Activated T-cell treated with anti-CD3 and anti-CD28 coated beads, Interleukin-2, amount 50 U/mL, for 72 hours (primary cell): Measurements from ENCODE around the gene ADORA3. TPM values are rescaled to one million over a fixed set of nuclear protein-coding genes. Genes with fewer than 3 reads are reported as not detected.
A peak's percentile ranks its signal among the peaks of the same experiment; 100 is the strongest.
"Not testable (repeated sequence)": the region's sequence is repeated elsewhere in the genome, so short reads cannot be mapped to it uniquely, and the experiment has no call there.

Experiments used
- ATAC-seq, 2 donors: fragments of 150-1000 bp; cut with Tn5 transposase; replicated peaks in 1 of 2; 2 replicates each; pipeline ENCODE4 v1.10.0; 2021; ENCODE audit warnings: moderate library complexity in 2 of 2, mild to moderate bottlenecking in 1 of 2
- DNase-seq, 2 donors: peaks; one replicate each; pipeline ENCODE4 v3.0.0; 2021 to 2022; ENCODE audit warnings: mixed read lengths in 1 of 2
- H3K27ac Mint-ChIP-seq: one replicate; pipeline ENCODE4 v1.8.0; 2022; ENCODE audit warnings: mild to moderate bottlenecking, moderate library complexity, mixed read lengths
- H3K27me3 Mint-ChIP-seq: one replicate; pipeline ENCODE4 v1.8.0; 2022; ENCODE audit warnings: low read depth, mixed read lengths
- H3K36me3 Mint-ChIP-seq, 2 donors: one replicate each; pipeline ENCODE4 v1.8.0; 2022; ENCODE audit warnings: mixed read lengths in 2 of 2, mild to moderate bottlenecking in 1 of 2; ENCODE audit not compliant: insufficient read depth in 2 of 2
- H3K4me1 Mint-ChIP-seq: one replicate; pipeline ENCODE4 v1.8.0; 2022; ENCODE audit warnings: low read depth, mixed read lengths
- H3K4me3 Mint-ChIP-seq, 2 donors: one replicate each; pipeline ENCODE4 v1.8.0; 2022; ENCODE audit warnings: mild to moderate bottlenecking in 2 of 2, mixed read lengths in 2 of 2, moderate library complexity in 2 of 2
- H3K9me3 Mint-ChIP-seq, 2 donors: one replicate each; pipeline ENCODE4 v1.8.0; 2022; ENCODE audit warnings: mixed read lengths in 2 of 2
- total RNA-seq, 2 donors: library from RNA; stranded (reverse); gene quantifications; one replicate each; pipeline ENCODE4 v1.2.3, GENCODE V29; 2022

Gene ADORA3
- total RNA-seq, result under 1 TPM in 1 of 2 donors, not detected in 1; 0.58 TPM

- H3K27me3 Mint-ChIP-seq, result no peaks in the 10 kb centered on the region
- H3K4me3 Mint-ChIP-seq, result no peak within 1 kb of the TSS
- H3K4me1 Mint-ChIP-seq, result peaks cover 50% of the 10 kb centered on the region
- DNase-seq (no peak), ATAC-seq (no peak)
- H3K9me3 Mint-ChIP-seq, result no peaks in the 10 kb centered on the region
- no peaks in the 10 kb centered on the region for H3K36me3 Mint-ChIP-seq
- no peak within 1 kb of the TSS for H3K27ac Mint-ChIP-seq
Measured at GRCh38 chr1:111503585-111504060, at the start of gene ADORA3, which contains the start of gene TMIGD3. ADORA3 (minus strand) TSS chr1:111503633; CDS start chr1:111503354, 279 bp downstream. TMIGD3 (minus strand) TSS chr1:111503633; CDS start chr1:111503354, 279 bp downstream.

GRCh38 chr1:111553196-111553595 lies 49.8 kb upstream of the ADORA3 start:
- Mint-ChIP-seq H3K4me3 (no peak overlapping the region), H3K9me3 (peaks cover 0 to 3% of the 10 kb centered on the region in 2 donors), H3K4me1 (no peaks in the 10 kb centered on the region), H3K27ac (no peak overlapping the region), H3K36me3 (no peaks in the 10 kb centered on the region), H3K27me3 (no peaks in the 10 kb centered on the region)
- ATAC-seq (no peak), DNase-seq (no peak)

DNA sequence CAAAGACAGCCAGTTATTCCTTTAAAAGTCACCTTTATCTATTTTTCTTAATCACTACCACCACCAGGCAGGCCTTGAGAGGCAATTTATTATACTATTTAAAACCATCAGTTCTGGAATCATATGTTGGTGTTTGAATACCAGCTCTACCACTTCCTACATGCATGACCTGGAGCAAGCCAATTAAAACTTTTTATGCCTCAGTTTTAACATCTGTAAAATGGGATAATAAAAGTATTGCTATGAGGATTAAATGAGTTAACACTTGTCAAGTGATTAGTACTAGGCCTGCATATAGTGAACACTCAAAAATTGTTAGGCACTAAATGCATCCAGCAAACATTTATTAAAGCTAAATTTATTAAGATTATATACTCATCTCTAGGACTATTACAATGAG lies 49.2 kb upstream of the ADORA3 start:
- H3K4me3 Mint-ChIP-seq, result no peak overlapping the region
- H3K27me3 Mint-ChIP-seq, result no peaks in the 10 kb centered on the region
- H3K36me3 Mint-ChIP-seq, result no peaks in the 10 kb centered on the region
- H3K27ac Mint-ChIP-seq, result no peak overlapping the region
- no peak for DNase-seq
- peaks cover 0 to 3% of the 10 kb centered on the region in 2 donors for H3K9me3 Mint-ChIP-seq
- ATAC-seq, result no peak
- H3K4me1 Mint-ChIP-seq, result no peaks in the 10 kb centered on the region

GRCh38 chr1:111551623-111552411 lies 48.4 kb upstream of the ADORA3 start:
- Mint-ChIP-seq H3K4me3 (no peak overlapping the region), H3K4me1 (no peaks in the 10 kb centered on the region), H3K9me3 (peaks cover 0 to 3% of the 10 kb centered on the region in 2 donors), H3K27me3 (no peaks in the 10 kb centered on the region), H3K27ac (no peak overlapping the region), H3K36me3 (no peaks in the 10 kb centered on the region)
- no peak for DNase-seq
- no peak for ATAC-seq

- not testable (repeated sequence) for H3K9me3 Mint-ChIP-seq, ATAC-seq, H3K27ac Mint-ChIP-seq, H3K4me1 Mint-ChIP-seq, H3K36me3 Mint-ChIP-seq, H3K4me3 Mint-ChIP-seq, DNase-seq, H3K27me3 Mint-ChIP-seq
Measured at GRCh38 chr1:111547786-111548185, 44.4 kb upstream of the ADORA3 start.

- Mint-ChIP-seq H3K27me3 (peaks cover 14% of the 10 kb centered on the region), H3K9me3 (peaks cover 2 to 6% of the 10 kb centered on the region in 2 donors), H3K4me3 (no peak overlapping the region), H3K27ac (no peak overlapping the region), H3K4me1 (peaks cover 10% of the 10 kb centered on the region), H3K36me3 (peaks cover 0 to 3% of the 10 kb centered on the region in 2 donors)
- DNase-seq (no peak), ATAC-seq (no peak)
Measured at GRCh38 chr1:111542187-111542586, 38.8 kb upstream of the ADORA3 start.

DNA sequence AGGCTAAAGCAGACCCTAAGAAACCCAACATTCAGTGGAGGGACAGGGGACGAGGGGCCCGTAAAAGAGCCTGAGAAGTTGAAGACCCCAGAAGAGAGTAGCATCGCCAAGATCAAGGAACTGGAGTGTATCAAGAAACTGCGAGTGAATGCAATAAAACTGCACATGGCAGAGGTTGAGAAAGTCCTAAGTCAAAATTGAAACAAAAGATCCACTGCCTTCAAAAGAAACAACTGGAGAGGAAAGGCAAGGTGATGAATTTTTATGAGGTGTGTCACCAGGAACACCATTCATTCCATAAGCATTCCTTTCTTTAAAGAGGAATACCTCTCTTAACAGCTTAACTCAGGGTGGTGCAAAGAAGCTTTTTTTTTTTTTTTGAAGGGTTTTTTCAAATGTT lies 38.3 kb upstream of the ADORA3 start:
- Mint-ChIP-seq H3K4me1 (peaks cover 10% of the 10 kb centered on the region), H3K27ac (no peak overlapping the region), H3K36me3 (peaks cover 0 to 3% of the 10 kb centered on the region in 2 donors), H3K9me3 (peaks cover 2 to 7% of the 10 kb centered on the region in 2 donors), H3K27me3 (peaks cover 19% of the 10 kb centered on the region), H3K4me3 (no peak overlapping the region)
- no peak for DNase-seq
- ATAC-seq, result no peak

DNA sequence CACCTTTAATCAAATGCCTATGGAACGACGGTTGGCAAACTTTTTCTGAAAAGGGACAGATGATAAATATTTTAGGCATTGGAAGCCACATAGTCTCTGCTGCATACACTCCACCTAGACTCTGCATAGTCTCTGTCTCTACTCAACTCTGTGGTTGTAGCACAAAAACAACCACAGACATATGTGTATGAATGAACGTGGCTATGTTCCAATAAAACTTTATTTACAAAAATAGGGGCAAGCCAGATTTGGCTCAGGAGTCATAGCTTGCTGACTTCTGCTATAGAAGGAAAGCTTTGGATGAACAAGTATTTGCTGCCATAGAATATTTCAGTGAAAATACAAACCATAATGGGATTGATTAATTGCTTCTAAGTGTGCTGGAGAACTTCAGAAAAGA lies 37.5 kb upstream of the ADORA3 start:
- H3K4me3 Mint-ChIP-seq, result no peak overlapping the region

GRCh38 chr1:111538343-111539025 lies 35.1 kb upstream of the ADORA3 start:
- ATAC-seq (peak; percentile 82 to 99), DNase-seq (peak; percentile 22 to 58)
- peaks cover 10% of the 10 kb centered on the region for H3K4me1 Mint-ChIP-seq
- H3K27me3 Mint-ChIP-seq, result peaks cover 20% of the 10 kb centered on the region
- no peak overlapping the region for H3K27ac Mint-ChIP-seq
- H3K36me3 Mint-ChIP-seq, result no peaks in the 10 kb centered on the region
- H3K4me3 Mint-ChIP-seq, result no peak overlapping the region
- H3K9me3 Mint-ChIP-seq, result peaks cover 0 to 3% of the 10 kb centered on the region in 2 donors

More for the DNA sequence above, 37.5 kb upstream of the ADORA3 start:
- ATAC-seq (no peak), DNase-seq (no peak)
- H3K36me3 Mint-ChIP-seq, result no peaks in the 10 kb centered on the region
- H3K27me3 Mint-ChIP-seq, result peaks cover 20% of the 10 kb centered on the region
- peaks cover 10% of the 10 kb centered on the region for H3K4me1 Mint-ChIP-seq
- no peak overlapping the region for H3K27ac Mint-ChIP-seq
- H3K9me3 Mint-ChIP-seq, result peaks cover 0 to 5% of the 10 kb centered on the region in 2 donors

DNA sequence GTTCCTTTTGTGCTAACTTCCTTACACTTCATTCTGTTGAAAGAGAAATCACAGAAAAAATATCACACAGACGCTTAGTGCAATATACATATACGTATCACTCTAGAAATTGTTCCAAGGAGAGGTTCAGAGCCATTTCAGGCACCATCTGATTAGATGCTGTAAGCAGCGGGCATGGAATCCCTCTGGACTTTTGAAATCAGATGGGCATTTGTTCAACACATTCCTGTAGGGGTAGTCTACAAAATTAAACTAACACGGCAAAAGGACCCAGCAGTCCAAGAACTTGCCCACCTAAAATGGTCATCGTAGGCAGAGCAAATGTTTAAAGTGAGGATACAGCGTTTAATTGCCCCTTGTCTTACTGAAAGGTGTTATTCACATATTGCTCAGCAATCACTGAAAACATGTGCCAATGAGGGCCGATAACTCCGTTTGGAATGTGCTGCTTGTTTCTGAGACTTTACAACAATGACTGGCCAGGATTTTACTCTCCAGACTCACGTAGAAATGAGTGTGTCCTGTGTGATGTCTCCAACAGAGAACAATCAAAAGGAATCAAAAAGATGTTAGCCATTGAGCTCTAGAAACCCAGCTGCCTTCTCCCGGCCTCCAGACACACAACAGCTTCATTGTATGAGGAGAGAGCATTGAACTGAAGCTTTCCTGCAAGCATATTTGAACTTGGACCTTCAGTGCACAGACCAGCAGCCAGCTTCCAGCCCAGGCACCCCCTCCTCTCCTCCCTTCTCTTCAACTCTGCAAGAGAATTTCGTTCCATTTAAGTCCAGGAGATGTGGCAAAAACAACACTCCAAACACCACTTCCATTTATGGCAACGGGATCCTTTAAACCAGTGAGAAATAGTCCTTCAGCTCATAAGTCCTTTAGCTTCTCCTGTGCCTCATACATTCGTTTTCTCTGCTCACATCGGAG lies 32.1 kb upstream of the ADORA3 start:
- no peak for ATAC-seq
- Mint-ChIP-seq H3K4me1 (peaks cover 19% of the 10 kb centered on the region), H3K9me3 (peaks cover 3 to 5% of the 10 kb centered on the region in 2 donors), H3K27ac (no peak overlapping the region), H3K4me3 (no peak overlapping the region), H3K36me3 (peaks cover 3% of the 10 kb centered on the region in 2 donors), H3K27me3 (peaks cover 10% of the 10 kb centered on the region)
- no peak for DNase-seq

DNA sequence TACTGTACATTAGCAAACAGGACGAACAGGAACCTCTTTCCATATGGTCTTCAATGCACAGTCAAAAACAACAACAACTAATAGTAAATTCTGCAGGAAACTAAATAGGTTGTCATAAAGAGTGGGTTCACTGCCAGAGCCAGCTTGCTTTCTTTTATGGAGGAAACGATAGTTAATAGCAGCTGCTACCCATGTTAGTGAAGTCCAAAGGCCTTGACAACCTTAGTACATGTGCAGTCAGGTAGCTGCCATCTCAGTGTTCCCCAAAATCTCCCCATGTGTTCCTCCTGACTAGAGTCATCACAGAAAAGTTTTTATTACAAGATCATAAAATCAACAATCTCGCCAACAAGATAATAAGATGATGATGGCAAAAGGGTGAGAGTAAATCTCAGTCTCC lies 16.6 kb upstream of the ADORA3 start:
- DNase-seq (no peak), ATAC-seq (no peak)
- Mint-ChIP-seq H3K4me1 (peaks cover 46% of the 10 kb centered on the region), H3K27ac (no peak overlapping the region), H3K36me3 (peaks cover 0 to 5% of the 10 kb centered on the region in 2 donors), H3K9me3 (no peaks in the 10 kb centered on the region), H3K27me3 (no peaks in the 10 kb centered on the region), H3K4me3 (no peak overlapping the region)

GRCh38 chr1:111517469-111518225 lies 14.2 kb upstream of the ADORA3 start:
- DNase-seq (peak; percentile 33 to 61), ATAC-seq (peak; percentile 66 to 76)
- Mint-ChIP-seq H3K4me3 (peak overlapping the region; percentile 58 to 74), H3K9me3 (no peaks in the 10 kb centered on the region), H3K27ac (peak overlapping the region; percentile 83), H3K36me3 (no peaks in the 10 kb centered on the region), H3K27me3 (no peaks in the 10 kb centered on the region), H3K4me1 (peaks cover 50% of the 10 kb centered on the region)
